ENCODE measurements around the gene PTGFRN.

Gene PTGFRN

DNA sequence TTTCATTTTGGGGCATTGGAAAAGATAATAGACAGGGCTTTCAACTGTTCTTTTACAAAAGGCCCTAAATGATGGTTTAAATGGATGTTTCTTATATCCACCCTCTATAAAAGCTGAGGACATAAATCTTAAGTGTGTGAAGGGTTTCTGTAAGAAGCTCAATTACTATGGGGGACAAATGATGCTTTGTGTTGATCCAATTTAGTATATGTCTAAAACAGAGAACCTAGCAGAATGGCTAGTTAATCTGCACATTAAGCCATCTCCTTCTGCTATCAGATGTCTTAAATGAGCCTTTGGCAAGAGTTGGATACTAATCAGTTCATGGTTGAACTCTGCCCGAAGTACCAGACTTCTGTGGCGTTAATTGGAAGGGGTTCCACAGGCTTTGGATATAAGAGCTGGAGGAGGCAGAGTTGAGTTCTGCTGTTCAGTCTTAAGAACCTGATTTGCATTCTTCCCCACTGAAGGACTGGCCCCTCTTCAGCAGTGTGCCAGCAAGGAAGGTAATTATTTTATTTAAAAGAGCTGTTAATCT, 43.1 kb downstream of the PTGFRN start:
- TF ChIP-seq, protein P1, sequence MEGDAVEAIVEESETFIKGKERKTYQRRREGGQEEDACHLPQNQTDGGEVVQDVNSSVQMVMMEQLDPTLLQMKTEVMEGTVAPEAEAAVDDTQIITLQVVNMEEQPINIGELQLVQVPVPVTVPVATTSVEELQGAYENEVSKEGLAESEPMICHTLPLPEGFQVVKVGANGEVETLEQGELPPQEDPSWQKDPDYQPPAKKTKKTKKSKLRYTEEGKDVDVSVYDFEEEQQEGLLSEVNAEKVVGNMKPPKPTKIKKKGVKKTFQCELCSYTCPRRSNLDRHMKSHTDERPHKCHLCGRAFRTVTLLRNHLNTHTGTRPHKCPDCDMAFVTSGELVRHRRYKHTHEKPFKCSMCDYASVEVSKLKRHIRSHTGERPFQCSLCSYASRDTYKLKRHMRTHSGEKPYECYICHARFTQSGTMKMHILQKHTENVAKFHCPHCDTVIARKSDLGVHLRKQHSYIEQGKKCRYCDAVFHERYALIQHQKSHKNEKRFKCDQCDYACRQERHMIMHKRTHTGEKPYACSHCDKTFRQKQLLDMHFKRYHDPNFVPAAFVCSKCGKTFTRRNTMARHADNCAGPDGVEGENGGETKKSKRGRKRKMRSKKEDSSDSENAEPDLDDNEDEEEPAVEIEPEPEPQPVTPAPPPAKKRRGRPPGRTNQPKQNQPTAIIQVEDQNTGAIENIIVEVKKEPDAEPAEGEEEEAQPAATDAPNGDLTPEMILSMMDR (IDR thresholded peaks at IDR 0.05; ENCODE audit: low read depth, low read length, missing control alignments): no peak
- DNase-seq (ENCODE audit: extremely low read depth, low read depth): no peak
- no peak overlapping the region for H3K4me3 ChIP-seq (replicated peaks; ENCODE audit: low read depth, low read length)

DNA sequence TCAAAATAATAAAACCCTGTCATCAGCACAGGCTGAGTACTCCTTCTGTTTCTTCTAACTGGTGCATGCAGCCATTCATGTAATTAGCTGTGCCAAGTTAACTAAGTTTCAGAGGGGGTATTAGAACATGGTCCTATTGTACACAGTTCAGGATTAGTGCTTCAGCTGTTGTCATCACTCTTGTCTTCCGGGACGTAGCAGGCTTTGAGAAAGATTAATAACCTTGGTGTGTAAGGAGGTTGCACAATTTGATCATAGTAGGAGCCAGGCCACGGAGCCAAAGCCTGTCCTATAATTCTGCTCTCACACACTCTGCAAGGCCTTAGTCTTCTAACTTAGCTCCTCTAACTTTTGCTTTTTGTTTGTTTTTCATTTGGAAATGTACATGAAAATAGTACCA, 44.7 kb downstream of the PTGFRN start:
- H3K4me3 ChIP-seq (replicated peaks; ENCODE audit: low read depth, low read length): no peak overlapping the region
- no peak for DNase-seq (ENCODE audit: extremely low read depth, low read depth)
- TF ChIP-seq, protein P1 (IDR thresholded peaks at IDR 0.05; ENCODE audit: low read depth, low read length, missing control alignments): no peak

DNA sequence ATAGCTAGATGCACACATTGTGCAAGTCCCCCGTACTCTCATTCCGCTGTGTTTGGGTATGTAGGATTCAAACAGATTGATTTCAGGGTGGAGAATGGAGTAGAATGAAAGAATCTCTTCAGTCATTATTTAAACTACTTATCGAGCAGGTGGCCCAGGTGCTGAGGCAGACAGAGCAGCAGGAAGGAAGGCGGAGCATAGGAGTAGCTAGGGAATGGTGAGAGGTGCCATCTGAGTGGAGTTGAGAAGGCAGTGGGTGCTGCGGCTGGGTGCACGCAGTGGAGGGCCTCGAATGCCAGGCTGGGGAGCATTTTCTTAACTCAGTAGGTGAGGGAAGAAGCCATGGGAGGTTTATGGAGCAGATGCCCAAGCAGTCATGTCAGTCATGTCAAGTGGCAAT, 46.7 kb downstream of the PTGFRN start:
- TF ChIP-seq, protein P1 (IDR thresholded peaks at IDR 0.05; ENCODE audit: low read depth, low read length, missing control alignments): no peak
- no peak for DNase-seq (ENCODE audit: extremely low read depth, low read depth)
- no peak overlapping the region for H3K4me3 ChIP-seq (replicated peaks; ENCODE audit: low read depth, low read length)

DNA sequence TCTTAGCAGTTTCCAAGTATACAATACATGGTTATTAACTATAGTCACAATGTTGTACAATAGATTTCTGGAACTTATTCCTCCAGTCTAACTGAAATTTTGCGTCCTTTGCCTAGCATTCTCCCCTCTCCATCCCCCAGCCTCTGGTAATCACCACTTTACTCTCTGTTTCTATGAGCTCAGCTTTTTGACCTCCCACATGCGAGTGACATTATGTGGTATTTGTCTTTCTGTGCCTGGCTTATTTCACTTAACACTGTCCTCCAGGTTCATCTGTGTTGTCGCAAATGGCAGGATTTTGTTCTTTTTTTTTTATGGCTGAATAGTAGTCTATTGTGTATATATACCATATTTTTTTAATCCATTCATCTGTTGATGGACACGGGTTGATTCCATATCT, 47.9 kb downstream of the PTGFRN start:
- no peak for DNase-seq (ENCODE audit: extremely low read depth, low read depth)
- TF ChIP-seq, protein P1 (IDR thresholded peaks at IDR 0.05; ENCODE audit: low read depth, low read length, missing control alignments): no peak
- no peak overlapping the region for H3K4me3 ChIP-seq (replicated peaks; ENCODE audit: low read depth, low read length)

DNA sequence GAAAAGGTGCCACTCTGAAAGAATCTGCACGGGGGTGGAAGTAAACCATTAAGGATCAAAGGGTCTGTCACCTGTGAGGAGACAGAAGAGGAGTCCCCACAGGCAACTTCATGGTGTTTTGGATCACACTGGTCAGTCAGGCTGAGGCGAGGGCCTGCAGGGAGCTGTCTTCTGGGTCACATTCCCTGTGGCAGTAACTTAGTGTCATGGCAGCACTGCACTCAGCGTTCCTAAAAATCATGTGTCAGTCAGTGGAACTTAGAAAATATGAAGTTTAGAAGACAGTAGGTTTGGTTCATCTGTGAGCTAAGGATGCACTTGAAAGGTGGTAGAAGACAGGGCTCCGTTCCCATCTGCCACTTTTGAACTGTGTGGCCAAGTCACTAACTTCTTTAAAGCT, 48.4 kb downstream of the PTGFRN start:
- DNase-seq (ENCODE audit: extremely low read depth, low read depth): no peak
- TF ChIP-seq, protein P1 (IDR thresholded peaks at IDR 0.05; ENCODE audit: low read depth, low read length, missing control alignments): no peak
- H3K4me3 ChIP-seq (replicated peaks; ENCODE audit: low read depth, low read length): no peak overlapping the region

DNA sequence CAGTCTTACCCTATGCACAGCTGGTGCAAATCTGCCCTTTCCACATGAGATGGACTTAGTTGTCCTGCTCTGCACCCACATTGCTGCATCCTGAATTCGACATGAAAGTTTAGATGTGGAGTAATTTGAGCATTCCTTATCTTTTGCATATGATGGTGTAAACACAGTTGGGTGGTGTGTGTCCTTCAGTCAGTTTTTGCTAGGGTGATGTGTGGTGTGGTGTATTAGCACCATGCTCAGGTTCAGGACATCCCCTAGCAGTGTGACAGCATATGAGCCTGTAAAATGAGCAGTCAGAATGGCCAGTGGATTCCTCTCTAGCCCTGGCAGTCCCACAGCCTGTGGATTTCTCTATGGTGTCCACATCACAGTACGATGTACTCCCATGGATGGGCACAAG, 49.3 kb downstream of the PTGFRN start:
- TF ChIP-seq, protein P1 (IDR thresholded peaks at IDR 0.05; ENCODE audit: low read depth, low read length, missing control alignments): no peak

DNA sequence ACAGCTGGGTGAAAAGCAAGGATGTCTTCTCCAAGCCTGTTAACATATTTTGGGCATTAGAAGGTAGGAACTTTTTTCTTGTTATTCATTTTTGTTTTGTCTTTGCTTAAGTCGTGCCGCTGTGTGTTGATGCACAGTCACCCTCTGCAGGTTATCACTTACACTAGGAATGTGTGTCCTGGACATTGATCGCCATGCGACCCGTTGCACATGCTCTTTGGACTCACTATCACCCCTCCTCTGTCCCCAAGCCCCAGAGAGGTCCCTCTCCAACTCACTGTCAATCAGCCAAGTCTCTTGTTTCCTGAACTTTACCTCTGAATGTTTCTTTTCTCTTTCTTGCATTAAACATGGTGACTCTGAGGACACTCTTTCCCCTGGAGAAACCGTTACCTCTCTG, 51.9 kb downstream of the PTGFRN start:
- H3K4me3 ChIP-seq (replicated peaks; ENCODE audit: low read depth, low read length): no peak overlapping the region
- TF ChIP-seq, protein P1 (IDR thresholded peaks at IDR 0.05; ENCODE audit: low read depth, low read length, missing control alignments): no peak

More for the DNA sequence above, 49.3 kb downstream of the PTGFRN start:
- DNase-seq (ENCODE audit: extremely low read depth, low read depth): no peak
- H3K4me3 ChIP-seq (replicated peaks; ENCODE audit: low read depth, low read length): no peak overlapping the region

More for the DNA sequence above, 51.9 kb downstream of the PTGFRN start:
- no peak for DNase-seq (ENCODE audit: extremely low read depth, low read depth)
